HepG2 (cell line): ENCODE measurements around the gene KANSL1. TPM values are rescaled to one million over a fixed set of nuclear protein-coding genes. Genes with fewer than 3 reads are reported as not detected.

Experiments
- AHR ChIP-seq: IDR thresholded peaks from 2 replicates; pipeline ENCODE4 v1.6.1; 2018; ENCODE audit warnings: missing genetic modification reagents, missing compliant biosample characterization
- ARHGAP35 ChIP-seq: sonication (generic); formaldehyde crosslinking; IDR thresholded peaks from 2 replicates; pipeline ENCODE4 v1.9.0; 2022; ENCODE audit warnings: mild to moderate bottlenecking, inconsistent platforms, moderate library complexity, missing genetic modification reagents, borderline replicate concordance
- ARID3A ChIP-seq: IDR thresholded peaks from 2 replicates; pipeline ENCODE4 v1.6.1; 2012; ENCODE audit warnings: low read depth, low read length, improper control_type of control experiment
- ARNTL ChIP-seq: sonication (generic); formaldehyde crosslinking; IDR thresholded peaks from 2 replicates; pipeline ENCODE4 v1.4.0; 2020; ENCODE audit warnings: mild to moderate bottlenecking, missing genetic modification reagents
- FOXC1 ChIP-seq: sonication (generic); formaldehyde crosslinking; IDR thresholded peaks from 2 replicates; pipeline ENCODE4 v1.8.0; 2022; ENCODE audit warnings: mild to moderate bottlenecking, missing genetic modification reagents, borderline replicate concordance
- GLMP ChIP-seq: sonication (generic); formaldehyde crosslinking; IDR thresholded peaks from 2 replicates; pipeline ENCODE4 v1.9.0; 2021; ENCODE audit warnings: missing genetic modification reagents, mild to moderate bottlenecking, borderline replicate concordance
- MTF2 ChIP-seq: sonication (generic); formaldehyde crosslinking; IDR thresholded peaks from 2 replicates; pipeline ENCODE4 v1.5.0; 2020; ENCODE audit warnings: missing genetic modification reagents, borderline replicate concordance
- ONECUT2 ChIP-seq: sonication (generic); formaldehyde crosslinking; IDR thresholded peaks from 2 replicates; pipeline ENCODE4 v1.4.0; 2020; ENCODE audit warnings: missing genetic modification reagents
- POLR2AphosphoS5 ChIP-seq: IDR thresholded peaks from 2 replicates; pipeline ENCODE4 v1.6.1; 2012; ENCODE audit warnings: low read depth, low read length
- PRDM4 ChIP-seq: sonication (generic); formaldehyde crosslinking; IDR thresholded peaks from 2 replicates; pipeline ENCODE4 v1.9.0; 2021; ENCODE audit warnings: missing genetic modification reagents, borderline replicate concordance
- PTBP1 ChIP-seq: fragments of 200-400 bp; formaldehyde crosslinking; IDR thresholded peaks from 2 replicates; pipeline ENCODE4 v1.6.1; 2018; ENCODE audit warnings: low read length, low read depth; ENCODE audit not compliant: poor library complexity, severe bottlenecking
- RFXAP ChIP-seq: sonication (generic); formaldehyde crosslinking; IDR thresholded peaks from 2 replicates; pipeline ENCODE4 v1.4.0; 2020; ENCODE audit warnings: missing genetic modification reagents, borderline replicate concordance
- SMAD9 ChIP-seq: sonication (generic); formaldehyde crosslinking; IDR thresholded peaks from 2 replicates; pipeline ENCODE4 v1.5.1; 2020; ENCODE audit warnings: mild to moderate bottlenecking, missing genetic modification reagents
- SOX6 ChIP-seq, 2 experiments: fragments of 450-650 bp in 1 of 2; sonication (generic) in 1 of 2; formaldehyde crosslinking in 1 of 2; IDR thresholded peaks; 2 replicates each; pipeline versions ENCODE4 v1.4.0 to v1.6.1; 2017 to 2020; ENCODE audit warnings: antibody characterized with exemption in 1 of 2, mild to moderate bottlenecking in 1 of 2, missing genetic modification reagents in 1 of 2
- SRY ChIP-seq: sonication (generic); formaldehyde crosslinking; IDR thresholded peaks from 2 replicates; pipeline ENCODE4 v1.8.0; 2022; ENCODE audit warnings: mild to moderate bottlenecking, missing genetic modification reagents
- TBX2 ChIP-seq: sonication (generic); formaldehyde crosslinking; IDR thresholded peaks from 2 replicates; pipeline ENCODE4 v1.5.0; 2020; ENCODE audit warnings: missing genetic modification reagents, mild to moderate bottlenecking, borderline replicate concordance
- TCF7 ChIP-seq: sonication (generic); IDR thresholded peaks from 2 replicates; pipeline ENCODE4 v1.6.1; 2016; ENCODE audit warnings: antibody characterized with exemption, low read depth
- TRIM24 ChIP-seq: sonication (generic); formaldehyde crosslinking; IDR thresholded peaks from 2 replicates; pipeline ENCODE4 v1.8.0; 2022; ENCODE audit warnings: mild to moderate bottlenecking, missing genetic modification reagents
- ZFX ChIP-seq: sonication (generic); formaldehyde crosslinking; IDR thresholded peaks from 2 replicates; pipeline ENCODE4 v1.4.0; 2020; ENCODE audit warnings: mild to moderate bottlenecking, low read depth, missing genetic modification reagents, moderate library complexity
- ZMAT3 ChIP-seq: sonication (generic); formaldehyde crosslinking; conservative IDR thresholded peaks from 2 replicates; pipeline ENCODE4 v1.7.0; 2021; ENCODE audit warnings: missing genetic modification reagents
- ZNF101 ChIP-seq: sonication (generic); formaldehyde crosslinking; IDR thresholded peaks from 2 replicates; pipeline ENCODE4 v1.4.0; 2020; ENCODE audit warnings: mild to moderate bottlenecking, low read depth, missing genetic modification reagents, borderline replicate concordance
- ZNF383 ChIP-seq: sonication (generic); formaldehyde crosslinking; IDR thresholded peaks from 2 replicates; pipeline ENCODE4 v1.4.0; 2020; ENCODE audit warnings: missing genetic modification reagents, mild to moderate bottlenecking, borderline replicate concordance
- ZNF414 ChIP-seq: sonication (generic); formaldehyde crosslinking; IDR thresholded peaks from 2 replicates; pipeline ENCODE4 v1.5.0; 2020; ENCODE audit warnings: missing genetic modification reagents
- ZNF550 ChIP-seq: sonication (generic); formaldehyde crosslinking; IDR thresholded peaks from 2 replicates; pipeline ENCODE4 v1.4.0; 2020; ENCODE audit warnings: mild to moderate bottlenecking, missing genetic modification reagents, borderline replicate concordance
- ZNF749 ChIP-seq: sonication (generic); formaldehyde crosslinking; IDR thresholded peaks from 2 replicates; pipeline ENCODE4 v1.8.0; 2022; ENCODE audit warnings: mild to moderate bottlenecking, missing genetic modification reagents, moderate library complexity, borderline replicate concordance
- ZSCAN25 ChIP-seq: sonication (generic); formaldehyde crosslinking; IDR thresholded peaks from 2 replicates; pipeline ENCODE4 v1.8.0; 2022; ENCODE audit warnings: mild to moderate bottlenecking, missing genetic modification reagents
- polyA plus RNA-seq, 8 experiments: library from polyadenylated mRNA; depleted of rRNA in 3 of 8; stranded (reverse) in 7 of 8; unstranded in 1 of 8; fragments of >200 nt; fragmentation: Illumina TruSeq in 4 of 8; extraction: Trizol in 4 of 8; gene quantifications; 2 replicates each; pipeline versions ENCODE4 v1.2.1 to v1.2.3, GENCODE V29; 2011 to 2016; ENCODE audit warnings: low read depth in 4 of 8, missing spikeins in 1 of 8, mixed read lengths in 1 of 8; ENCODE audit not compliant: insufficient read depth in 1 of 8
- total RNA-seq, 5 experiments: library from RNA; depleted of rRNA; stranded (reverse); fragments of >200 nt; fragmentation: Illumina TruSeq; extraction: Trizol; gene quantifications; 2 replicates each; pipeline ENCODE4 v1.2.3, GENCODE V29; 2016; ENCODE audit warnings: low read depth in 1 of 5

The KANSL1 gene
- total and polyA plus RNA-seq, 2 of the 13 experiments (the other 11 are each of a cell fraction or from before 2014, with no cell fraction given): 24.0 to 59.6 TPM

GRCh38 chr17:46193151-46193625 lies at the start of gene KANSL1 (continued):
- peak; percentile 52 for TF ChIP-seq ARID3A
- TF ChIP-seq MTF2: no peak
- no peak for TF ChIP-seq RFXAP (CRISPR knock-in tag)
- TF ChIP-seq ZMAT3: no peak; the same call in none of the 2 replicates
- TF ChIP-seq ZNF550 (CRISPR knock-in tag): no peak
- no peak for TF ChIP-seq GLMP
- TF ChIP-seq ZSCAN25 (CRISPR knock-in tag): no peak
- no peak; the same call in 1 of the 2 replicates for TF ChIP-seq FOXC1
- TF ChIP-seq SRY (CRISPR knock-in tag): no peak
- TF ChIP-seq PRDM4: no peak
- TF ChIP-seq PTBP1: no peak
- no peak for TF ChIP-seq ZNF383
- no peak for TF ChIP-seq ZNF101 (CRISPR knock-in tag)
- TF ChIP-seq ONECUT2 (CRISPR knock-in tag): no peak
- peak; percentile 57 for TF ChIP-seq POLR2AphosphoS5
- no peak for TF ChIP-seq SOX6 (IDR thresholded peaks at IDR 0.05)
- no peak; the same call in 1 of the 2 replicates for TF ChIP-seq SOX6 (CRISPR knock-in tag; IDR thresholded peaks at IDR 0.05)
- no peak for TF ChIP-seq TRIM24 (CRISPR knock-in tag)
- no peak for TF ChIP-seq SMAD9 (CRISPR knock-in tag)
- TF ChIP-seq TBX2 (CRISPR knock-in tag): no peak
- no peak; the same call in 1 of the 2 replicates for TF ChIP-seq ARNTL (CRISPR knock-in tag)
- no peak for TF ChIP-seq AHR (CRISPR knock-in tag)
- TF ChIP-seq TCF7: no peak; the same call in 1 of the 2 replicates
- no peak for TF ChIP-seq ZNF414 (CRISPR knock-in tag)
- TF ChIP-seq ARHGAP35 (CRISPR knock-in tag): no peak
- no peak for TF ChIP-seq ZFX (CRISPR knock-in tag)
- TF ChIP-seq ZNF749 (CRISPR knock-in tag): no peak
